GM11168 (cell line): ENCODE measurements around the gene ARHGAP15.

ENCODE experiments used
- in situ Hi-C: fragments of 300-500 bp; cut with MboI; formaldehyde crosslinking; loops from one replicate; pipeline ENCODE4 v1.12.0; 2022; ENCODE audit warnings: low sequenced_read_pairs; ENCODE audit not compliant: unreplicated experiment

Gene ARHGAP15

DNA sequence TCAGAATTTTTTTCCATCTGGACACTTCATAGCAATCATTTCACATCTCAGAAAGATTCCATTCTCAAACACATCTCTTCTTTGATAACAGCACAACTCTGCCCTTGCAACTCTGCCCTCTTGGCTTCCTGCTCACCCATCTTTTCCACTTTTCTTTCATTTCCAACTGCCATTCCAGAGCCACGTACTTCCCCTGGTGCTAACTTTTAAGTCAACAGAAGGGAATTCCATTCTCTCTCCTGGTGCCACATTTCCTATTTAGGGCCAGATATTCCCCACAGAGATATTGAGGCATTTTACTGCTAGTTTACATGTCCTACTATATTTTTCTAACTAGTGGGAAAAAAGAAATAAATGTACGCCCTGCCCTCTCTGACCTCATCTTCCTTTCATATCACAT, 590.2 kb downstream of the ARHGAP15 start:
- in situ Hi-C loops, result no loop called here

- in situ Hi-C loops, result no loop called here
These were observed 591.0 kb downstream of the ARHGAP15 start for GRCh38 chr2:143720095-143720664.

GRCh38 chr2:143725400-143725799, 596.2 kb downstream of the ARHGAP15 start:
- in situ Hi-C loops, result no loop called here

GRCh38 chr2:143726151-143726845, 597.1 kb downstream of the ARHGAP15 start:
- in situ Hi-C loops, result no loop called here

DNA sequence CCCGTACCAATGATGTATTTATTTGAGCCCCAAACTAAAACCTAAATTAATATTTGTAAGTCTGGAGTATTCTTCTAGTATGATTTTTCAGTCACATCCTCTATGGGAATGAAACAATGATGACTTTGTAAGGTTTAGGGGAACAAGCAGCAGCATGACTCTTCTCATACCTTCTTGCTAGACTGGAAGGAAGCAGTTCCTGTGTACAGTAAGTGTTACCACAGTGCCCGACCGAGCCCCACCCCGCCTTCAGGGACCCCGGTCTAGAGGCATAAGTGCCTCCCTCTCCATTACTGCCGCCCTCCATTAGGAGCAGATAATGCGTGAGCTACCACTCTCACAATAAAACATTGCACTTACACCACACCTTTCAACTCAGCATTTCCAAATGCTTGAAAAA, 599.3 kb downstream of the ARHGAP15 start:
- in situ Hi-C loops, result no loop called here

- in situ Hi-C loops, result no loop called here
These were observed 600.1 kb downstream of the ARHGAP15 start for GRCh38 chr2:143729296-143729814.

GRCh38 chr2:143730155-143730952, 601.1 kb downstream of the ARHGAP15 start:
- in situ Hi-C loops, result no loop called here

GRCh38 chr2:143730953-143731260, 601.7 kb downstream of the ARHGAP15 start:
- in situ Hi-C loops, result no loop called here

- in situ Hi-C loops, result no loop called here
These were observed 602.9 kb downstream of the ARHGAP15 start for GRCh38 chr2:143732076-143732475.

DNA sequence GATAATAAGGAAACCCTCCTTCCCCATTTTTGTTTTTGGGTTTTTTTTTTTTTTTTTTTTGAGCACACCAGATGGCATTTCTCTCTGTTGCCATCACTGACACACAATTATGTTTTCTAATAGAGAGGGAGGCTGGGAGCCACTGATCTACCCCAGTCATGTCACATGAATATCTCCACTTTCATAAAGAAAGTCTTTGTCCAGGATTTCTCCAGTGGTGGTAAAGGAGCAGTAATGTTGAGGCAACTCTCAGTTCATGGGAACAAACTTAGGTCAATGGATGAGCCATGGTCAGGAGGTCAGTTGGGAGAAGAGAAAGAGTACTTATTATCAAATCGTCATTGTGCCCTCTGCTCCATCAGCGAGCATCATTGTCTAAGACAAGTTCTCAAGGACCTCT, 603.7 kb downstream of the ARHGAP15 start:
- in situ Hi-C loops, result no loop called here

GRCh38 chr2:143734507-143734906, 605.3 kb downstream of the ARHGAP15 start:
- in situ Hi-C loops, result no loop called here

GRCh38 chr2:143736904-143737303, 607.7 kb downstream of the ARHGAP15 start:
- in situ Hi-C loops, result no loop called here

- in situ Hi-C loops, result no loop called here
These were observed 611.2 kb downstream of the ARHGAP15 start for GRCh38 chr2:143740431-143740830.

DNA sequence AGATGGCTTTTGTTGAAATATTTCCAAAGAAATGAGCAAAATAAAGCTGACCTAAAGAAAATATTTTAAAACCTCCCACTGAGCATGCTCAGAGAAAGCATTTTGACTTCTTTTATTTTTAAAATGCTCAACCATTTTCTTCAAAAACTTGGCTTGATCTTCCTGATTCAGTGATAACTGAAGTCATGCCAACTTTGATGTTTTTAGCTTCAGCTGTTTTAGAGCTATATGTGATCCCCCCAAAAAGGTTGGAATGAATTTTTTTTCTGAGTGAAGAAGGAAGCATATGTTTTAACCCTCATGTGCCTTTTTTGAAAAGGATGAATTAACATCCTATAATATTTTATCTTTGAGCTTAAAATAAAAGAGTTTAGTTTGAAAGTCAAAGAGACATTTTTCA, 612.0 kb downstream of the ARHGAP15 start:
- in situ Hi-C loops, result no loop called here

DNA sequence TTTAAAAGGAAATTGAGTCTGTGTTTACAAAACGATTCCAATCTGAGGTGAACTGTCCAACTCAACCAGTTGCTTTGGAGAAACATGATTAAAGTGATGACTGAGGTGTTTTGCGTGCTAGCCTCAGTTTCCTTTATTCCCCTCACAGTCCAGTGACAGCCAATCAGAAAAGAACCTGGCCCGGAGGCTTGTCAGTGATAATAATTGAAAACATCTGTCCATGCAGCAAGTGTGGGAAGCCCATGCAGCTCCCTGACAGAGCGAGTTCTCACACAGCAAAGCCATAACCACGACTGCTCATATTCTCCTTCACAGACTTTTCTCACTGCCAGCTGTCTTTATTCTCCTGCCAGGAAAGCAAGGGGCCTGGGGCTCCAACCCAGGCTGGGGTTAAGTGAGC, 613.4 kb downstream of the ARHGAP15 start:
- in situ Hi-C loops, result no loop called here

GRCh38 chr2:143744114-143744513, 614.9 kb downstream of the ARHGAP15 start:
- in situ Hi-C loops, result no loop called here

DNA sequence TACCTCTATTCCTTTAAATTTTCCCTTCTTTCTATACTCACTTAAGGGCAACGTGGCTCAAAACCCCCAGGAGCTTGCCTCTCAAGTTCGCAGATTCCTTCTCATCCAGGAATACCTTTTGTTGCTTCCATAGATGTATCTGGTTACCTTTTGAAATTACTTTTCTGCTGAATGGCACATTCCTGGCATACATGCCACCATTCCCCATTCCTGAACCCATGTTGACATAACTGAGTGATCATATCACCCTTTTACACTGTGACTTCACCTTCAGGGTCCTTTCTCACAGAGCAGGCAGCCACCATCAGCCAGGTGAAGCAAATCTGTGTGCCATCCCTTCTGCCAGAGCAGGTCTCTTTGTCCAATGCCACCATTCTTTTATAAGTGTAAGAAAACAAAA, 615.8 kb downstream of the ARHGAP15 start:
- in situ Hi-C loops, result no loop called here

- in situ Hi-C loops, result no loop called here
These were observed 625.5 kb downstream of the ARHGAP15 start for GRCh38 chr2:143754742-143755141.

- in situ Hi-C loops, result no loop called here
These were observed 629.6 kb downstream of the ARHGAP15 start for GRCh38 chr2:143758629-143759330.

GRCh38 chr2:143759455-143759854, 630.2 kb downstream of the ARHGAP15 start:
- in situ Hi-C loops, result no loop called here
